Mammary epithelial cell (primary cell): Measurements from ENCODE around the gene RPS27L.

Source experiments
- EZH2 ChIP-seq: IDR thresholded peaks from 2 replicates; pipeline ENCODE4 v1.6.1; 2012; ENCODE audit warnings: low read length, inconsistent platforms, borderline replicate concordance
- TF ChIP-seq, protein P1 (sequence below), 2 donors: IDR thresholded peaks in 1 of 2; conservative IDR thresholded peaks in 1 of 2; 2 replicates each; pipeline ENCODE4 v1.5.1; 2011 to 2012; ENCODE audit warnings: inconsistent platforms in 2 of 2, low read length in 2 of 2, mild to moderate bottlenecking in 2 of 2, control low read depth in 1 of 2, low read depth in 1 of 2; ENCODE audit not compliant: insufficient read depth in 1 of 2; ENCODE audit errors: extremely low read depth in 1 of 2

DNA sequence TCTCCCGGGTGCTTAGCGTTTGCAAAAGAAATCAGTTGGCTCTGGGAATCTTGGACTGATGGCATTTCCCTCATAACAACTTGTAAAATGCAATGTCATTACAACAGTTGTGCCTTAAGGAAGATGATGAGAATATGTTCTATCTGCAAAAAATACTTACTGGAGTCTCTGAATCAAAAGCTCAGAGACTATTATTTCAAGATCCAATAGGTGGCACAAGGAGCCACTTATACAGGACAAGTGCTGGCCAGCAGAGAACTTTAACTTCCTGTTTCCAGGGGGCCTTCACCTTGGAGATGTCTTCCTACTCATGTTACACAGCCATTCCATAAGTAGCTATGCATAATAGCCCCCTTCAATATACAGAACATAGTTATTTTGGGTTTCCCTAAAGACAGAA, 8.9 kb upstream of the RPS27L start:
- TF ChIP-seq, protein P1, sequence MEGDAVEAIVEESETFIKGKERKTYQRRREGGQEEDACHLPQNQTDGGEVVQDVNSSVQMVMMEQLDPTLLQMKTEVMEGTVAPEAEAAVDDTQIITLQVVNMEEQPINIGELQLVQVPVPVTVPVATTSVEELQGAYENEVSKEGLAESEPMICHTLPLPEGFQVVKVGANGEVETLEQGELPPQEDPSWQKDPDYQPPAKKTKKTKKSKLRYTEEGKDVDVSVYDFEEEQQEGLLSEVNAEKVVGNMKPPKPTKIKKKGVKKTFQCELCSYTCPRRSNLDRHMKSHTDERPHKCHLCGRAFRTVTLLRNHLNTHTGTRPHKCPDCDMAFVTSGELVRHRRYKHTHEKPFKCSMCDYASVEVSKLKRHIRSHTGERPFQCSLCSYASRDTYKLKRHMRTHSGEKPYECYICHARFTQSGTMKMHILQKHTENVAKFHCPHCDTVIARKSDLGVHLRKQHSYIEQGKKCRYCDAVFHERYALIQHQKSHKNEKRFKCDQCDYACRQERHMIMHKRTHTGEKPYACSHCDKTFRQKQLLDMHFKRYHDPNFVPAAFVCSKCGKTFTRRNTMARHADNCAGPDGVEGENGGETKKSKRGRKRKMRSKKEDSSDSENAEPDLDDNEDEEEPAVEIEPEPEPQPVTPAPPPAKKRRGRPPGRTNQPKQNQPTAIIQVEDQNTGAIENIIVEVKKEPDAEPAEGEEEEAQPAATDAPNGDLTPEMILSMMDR (conservative IDR thresholded peaks at IDR 0.05 in 1 of 2, IDR thresholded peaks at IDR 0.05 in 1 of 2; ENCODE audit: extremely low read depth in 1 of 2, insufficient read depth in 1 of 2, low read depth in 1 of 2, low read length in 2 of 2), result peak in 1 of 2 donors; percentile 30
- no peak for TF ChIP-seq EZH2
